Effector memory CD4-positive, alpha-beta T cell (primary cell): ENCODE results near the gene PPP2R1B.

Experiments
- DNase-seq, 3 donors: peaks; one replicate each; pipeline ENCODE4 v3.0.0-alpha.2; 2020
- H3K27ac ChIP-seq: 2 replicates; pipeline ENCODE4 v1.7.0; 2013; ENCODE audit warnings: mild to moderate bottlenecking, low read length, moderate library complexity; ENCODE audit not compliant: insufficient read depth, poor library complexity, severe bottlenecking
- H3K27me3 ChIP-seq: replicated peaks from 2 replicates; pipeline ENCODE4 v1.7.0; 2013; ENCODE audit warnings: mild to moderate bottlenecking, low read length; ENCODE audit not compliant: insufficient read depth, control insufficient read depth, poor library complexity, severe bottlenecking
- H3K36me3 ChIP-seq: 2 replicates; pipeline ENCODE4 v1.7.0; 2013; ENCODE audit warnings: mild to moderate bottlenecking, low read length, moderate library complexity; ENCODE audit not compliant: control insufficient read depth, insufficient read depth
- H3K4me1 ChIP-seq: 2 replicates; pipeline ENCODE4 v1.7.0; 2013; ENCODE audit warnings: low read length, mild to moderate bottlenecking; ENCODE audit not compliant: control insufficient read depth, insufficient read depth, poor library complexity, severe bottlenecking
- H3K4me3 ChIP-seq: 2 replicates; pipeline ENCODE4 v1.7.0; 2013; ENCODE audit warnings: low read length, low read depth, mild to moderate bottlenecking; ENCODE audit not compliant: insufficient read depth, poor library complexity, severe bottlenecking
- H3K9me3 ChIP-seq: 2 replicates; pipeline ENCODE4 v1.7.0; 2013; ENCODE audit warnings: mild to moderate bottlenecking, low read length, moderate library complexity; ENCODE audit not compliant: control insufficient read depth

The PPP2R1B gene

DNA sequence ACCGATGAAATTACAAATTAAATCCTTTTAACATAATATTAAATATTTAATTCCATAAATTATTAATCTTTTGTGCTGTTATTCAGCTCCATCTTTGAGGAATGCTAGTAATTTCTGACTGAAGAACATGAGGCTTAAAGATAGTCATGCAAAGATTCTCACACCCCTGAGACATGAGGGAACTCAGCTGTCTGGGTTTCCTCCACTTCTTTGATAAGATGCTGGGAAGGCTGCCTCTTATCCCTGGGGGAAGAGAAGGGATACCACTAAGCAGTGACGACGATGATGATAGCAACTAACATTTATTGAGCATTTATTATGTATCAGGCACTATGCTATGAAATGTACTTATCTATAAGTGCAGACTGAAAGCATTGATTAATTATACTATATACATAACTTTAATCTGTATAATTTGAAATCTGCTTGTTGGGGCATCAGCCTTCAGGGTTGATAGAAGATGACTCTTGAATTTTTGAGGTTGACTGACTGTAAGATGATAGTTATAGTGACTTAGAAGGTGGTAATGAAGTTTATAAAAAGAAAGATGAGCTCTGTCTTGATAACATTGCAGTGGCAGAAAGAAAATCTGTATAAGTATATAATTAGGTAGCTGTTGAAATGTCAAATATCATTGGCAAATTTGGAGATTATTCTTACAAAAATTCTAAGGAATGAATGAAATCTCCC, 85.6 kb downstream of the PPP2R1B start:
- Histone ChIP-seq H3K27ac (no peak overlapping the region), H3K4me1 (no peaks in the 10 kb centered on the region), H3K9me3 (no peaks in the 10 kb centered on the region), H3K36me3 (peaks cover 8% of the 10 kb centered on the region), H3K4me3 (no peak overlapping the region), H3K27me3 (no peaks in the 10 kb centered on the region)
- DNase-seq, result no peak
